Smooth muscle cell of the brain vasculature (primary cell): ENCODE measurements around the gene ZBTB16.

ENCODE experiments used
- DNase-seq: peaks from one replicate; pipeline ENCODE4 v3.0.0-alpha.2; 2012; ENCODE audit warnings: low read depth, low spot score

ZBTB16 gene

GRCh38 chr11:114242032-114242431, 182.5 kb downstream of the ZBTB16 start:
- DNase-seq = no peak

GRCh38 chr11:114243461-114244372, 184.2 kb downstream of the ZBTB16 start:
- no peak for DNase-seq

GRCh38 chr11:114244726-114245394, 185.3 kb downstream of the ZBTB16 start:
- DNase-seq = no peak

GRCh38 chr11:114246321-114247069, 187.0 kb downstream of the ZBTB16 start:
- no peak for DNase-seq

- no peak for DNase-seq
Observed at GRCh38 chr11:114247070-114247789, 187.7 kb downstream of the ZBTB16 start.

GRCh38 chr11:114250180-114250579, 190.7 kb downstream of the ZBTB16 start:
- DNase-seq = no peak

GRCh38 chr11:114250993-114251814, 191.7 kb downstream of the ZBTB16 start:
- DNase-seq = no peak

GRCh38 chr11:114251815-114252337, 192.4 kb downstream of the ZBTB16 start:
- DNase-seq = no peak

GRCh38 chr11:114252767-114253166, 193.3 kb downstream of the ZBTB16 start:
- DNase-seq = no peak

GRCh38 chr11:114253771-114254170, 194.3 kb downstream of the ZBTB16 start:
- no peak for DNase-seq

GRCh38 chr11:114254571-114255146, 195.1 kb downstream of the ZBTB16 start:
- no peak for DNase-seq

GRCh38 chr11:114255289-114255688, 195.8 kb downstream of the ZBTB16 start:
- no peak for DNase-seq

GRCh38 chr11:114256176-114256966, 196.9 kb downstream of the ZBTB16 start:
- DNase-seq = no peak

- no peak for DNase-seq
Observed at GRCh38 chr11:114256967-114257286, 197.4 kb downstream of the ZBTB16 start.

- no peak for DNase-seq
Observed at GRCh38 chr11:114257621-114258558, 198.4 kb downstream of the ZBTB16 start.

- DNase-seq = no peak
Observed at GRCh38 chr11:114258696-114259095, 199.2 kb downstream of the ZBTB16 start.

- no peak for DNase-seq
Observed at GRCh38 chr11:114259124-114259526, 199.6 kb downstream of the ZBTB16 start.

- no peak for DNase-seq
Observed at GRCh38 chr11:114259551-114259983, 200.1 kb downstream of the ZBTB16 start.
